Glomerular visceral epithelial cell (primary cell): ENCODE results near the gene SECISBP2L.
A peak's percentile ranks its signal among the peaks of the same experiment; 100 is the strongest.

Experiments used
- DNase-seq: peaks from one replicate; pipeline ENCODE4 v3.0.0-alpha.2; 2016; ENCODE audit errors: extremely low spot score

Gene SECISBP2L

DNA sequence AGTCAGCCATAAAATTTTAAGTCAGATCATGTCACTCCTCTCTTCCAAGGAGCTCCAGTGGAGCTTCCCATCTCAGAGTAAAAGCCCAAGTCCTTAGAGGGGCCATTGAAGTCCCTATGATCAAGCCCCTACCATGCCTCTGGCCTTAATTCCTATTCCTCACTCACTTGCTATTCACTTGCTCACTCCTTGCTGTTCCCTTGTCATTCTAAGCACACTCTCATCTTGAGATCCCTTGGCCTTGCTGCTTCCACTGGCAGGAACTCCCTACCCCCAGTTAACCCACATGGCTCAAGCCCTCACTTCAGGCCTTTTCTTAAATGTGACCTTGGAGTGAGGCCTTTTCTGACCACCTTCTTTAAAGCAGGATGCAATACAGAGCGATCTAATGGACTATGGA, 12.3 kb upstream of the SECISBP2L start:
- DNase-seq: no peak

DNA sequence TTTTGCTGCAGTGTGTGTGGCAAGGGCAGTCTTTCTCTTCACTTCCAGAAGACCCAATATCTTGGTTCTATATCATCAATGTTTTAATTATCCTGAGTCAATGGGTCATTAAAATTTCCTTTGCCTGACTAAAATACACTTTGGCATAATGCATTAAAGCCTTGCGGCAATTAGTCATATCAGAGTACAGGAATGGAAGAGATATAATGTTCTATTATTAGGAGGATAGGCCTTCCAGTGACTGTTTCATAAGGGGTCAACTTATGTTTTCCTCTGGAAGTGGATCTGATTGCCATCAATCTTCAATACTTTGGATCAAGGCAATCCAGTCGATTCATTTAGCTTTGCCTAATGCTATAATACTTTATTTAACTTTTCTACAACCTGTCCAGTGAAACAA, 9.4 kb upstream of the SECISBP2L start:
- DNase-seq: no peak

DNA sequence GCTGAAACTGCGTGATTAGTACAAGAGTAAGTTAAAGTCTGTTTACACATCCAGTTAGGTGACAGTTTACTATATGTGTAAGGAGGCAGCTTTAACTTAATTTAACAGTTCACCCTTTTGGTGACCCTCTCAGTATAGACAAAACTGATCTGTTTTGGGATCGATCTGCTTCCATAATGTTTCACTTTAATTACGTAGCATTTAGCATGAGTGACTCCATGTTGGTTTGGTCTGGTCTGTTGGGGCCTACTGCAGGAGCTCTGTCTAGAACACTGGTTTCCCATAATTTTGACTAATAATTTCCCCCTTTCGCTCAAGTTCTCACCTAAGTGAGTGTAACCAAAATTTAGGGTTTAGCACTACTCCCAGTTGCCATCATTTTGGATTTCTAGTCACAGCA, 6.4 kb upstream of the SECISBP2L start:
- no peak for DNase-seq

DNA sequence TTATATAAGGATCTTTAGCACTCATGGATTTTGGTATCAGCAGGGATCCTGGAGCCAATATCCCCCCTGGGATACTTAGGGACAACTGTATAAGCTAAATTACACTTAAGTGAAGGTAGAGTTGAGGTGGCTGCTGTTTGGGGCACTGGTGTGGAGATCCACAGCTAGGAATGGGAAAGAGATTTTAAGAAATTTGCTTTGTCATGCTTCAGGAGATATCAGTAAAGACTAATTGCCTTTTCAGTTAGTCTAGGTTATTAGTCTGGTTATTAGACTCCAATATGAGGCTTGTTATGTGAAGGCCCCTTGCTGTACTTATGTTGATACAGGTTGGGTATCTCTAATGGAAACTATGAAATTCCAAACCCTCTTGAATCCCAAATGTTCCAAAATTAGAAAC, 1.2 kb upstream of the SECISBP2L start:
- no peak for DNase-seq

DNA sequence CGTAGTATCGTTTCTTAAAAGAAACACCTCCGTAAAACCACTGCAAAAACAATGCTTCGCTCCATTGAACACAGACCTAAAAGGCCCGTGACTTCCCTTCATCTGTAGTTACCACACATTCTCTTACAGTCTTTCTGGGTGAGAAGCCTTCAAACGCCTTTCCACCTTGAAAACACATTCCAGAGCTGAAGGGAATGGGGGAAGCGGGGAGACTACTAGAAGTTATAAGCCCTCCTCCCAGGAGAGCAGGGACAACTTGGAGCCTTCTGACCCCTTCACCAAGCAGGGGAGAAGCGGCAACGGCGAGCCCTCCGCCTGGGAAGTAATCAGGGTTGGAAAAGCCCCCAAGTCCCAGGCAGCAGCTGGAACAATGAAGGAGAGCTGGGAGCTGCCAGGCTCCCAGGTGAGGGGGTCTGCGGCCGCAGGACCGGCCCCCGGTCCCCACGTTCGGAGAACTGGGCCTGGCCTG, 461 bp downstream of the SECISBP2L start:
- peak; percentile 60 for DNase-seq

DNA sequence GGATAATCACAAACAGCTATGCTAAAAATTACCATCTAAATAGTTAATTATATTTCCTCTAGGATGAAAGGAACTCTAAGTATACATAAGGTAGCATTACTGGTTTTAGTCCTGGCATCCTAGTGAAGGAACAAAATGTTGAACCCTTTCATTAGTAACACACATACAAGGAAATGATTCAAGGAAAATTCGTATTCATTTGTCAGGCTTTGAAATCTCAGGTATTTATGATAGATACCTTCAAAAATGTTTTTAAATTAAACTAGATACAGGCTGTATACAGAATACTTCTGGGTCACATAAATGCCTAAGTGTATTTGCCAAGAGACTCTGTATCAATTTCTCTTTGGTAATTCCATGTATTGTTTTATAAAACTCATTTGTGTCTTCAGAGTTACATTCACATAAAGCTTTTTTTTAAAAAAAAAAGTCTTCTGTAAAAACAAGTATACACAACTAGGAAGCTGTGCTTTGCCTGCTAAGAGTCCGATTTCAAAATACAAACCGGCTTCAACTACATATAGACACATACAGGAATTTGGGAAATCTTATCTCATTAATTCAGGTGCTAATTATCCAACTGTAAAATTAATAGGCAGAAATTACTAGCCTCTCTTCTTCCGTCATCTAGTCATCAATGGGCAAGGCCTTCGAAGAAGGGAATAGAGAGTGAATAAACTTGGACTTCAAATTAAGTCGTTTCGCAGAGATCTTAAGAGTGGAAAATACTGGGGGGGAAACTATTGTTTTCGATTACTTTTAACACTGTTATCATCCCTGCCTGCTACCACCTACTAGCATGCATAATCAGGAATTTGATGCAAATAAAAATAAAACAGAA, 1.3 kb downstream of the SECISBP2L start:
- no peak for DNase-seq

DNA sequence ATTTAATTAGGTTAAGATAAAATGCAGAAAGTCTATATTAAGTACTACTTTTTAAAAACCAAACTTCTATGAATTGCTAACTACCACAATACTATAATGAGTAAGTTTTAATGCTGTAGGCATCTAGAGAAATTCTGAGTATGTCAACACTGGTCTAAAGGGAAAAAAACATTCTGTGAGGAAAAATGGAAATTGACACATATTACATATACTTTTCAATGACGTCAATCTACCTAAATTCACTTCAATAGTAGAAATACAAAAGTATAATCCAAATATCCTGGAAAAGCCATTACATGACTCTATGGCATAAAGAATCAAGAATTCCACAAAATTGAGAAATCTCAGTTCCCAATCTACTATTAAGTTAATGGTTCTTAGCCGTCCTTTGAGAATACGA, 2.2 kb downstream of the SECISBP2L start:
- DNase-seq: no peak

DNA sequence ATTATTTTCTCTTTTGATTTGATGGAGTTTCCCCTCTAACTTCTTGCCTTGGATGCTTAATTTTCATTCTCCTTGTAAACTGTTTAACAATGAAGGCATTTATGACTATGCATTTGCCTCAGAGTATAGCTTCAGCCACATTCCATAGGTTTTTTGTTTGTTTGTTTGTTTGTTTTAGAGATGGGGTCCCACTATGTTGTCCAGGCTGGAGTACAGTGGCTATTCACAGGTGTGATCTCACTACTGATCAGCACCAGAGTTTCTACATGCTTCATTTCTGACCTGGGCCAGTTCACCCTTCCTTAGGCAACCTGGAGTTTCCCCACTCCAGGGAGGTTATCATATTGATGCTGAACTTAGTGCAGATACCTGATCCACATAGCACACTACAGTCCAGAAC, 4.1 kb downstream of the SECISBP2L start:
- DNase-seq: no peak

DNA sequence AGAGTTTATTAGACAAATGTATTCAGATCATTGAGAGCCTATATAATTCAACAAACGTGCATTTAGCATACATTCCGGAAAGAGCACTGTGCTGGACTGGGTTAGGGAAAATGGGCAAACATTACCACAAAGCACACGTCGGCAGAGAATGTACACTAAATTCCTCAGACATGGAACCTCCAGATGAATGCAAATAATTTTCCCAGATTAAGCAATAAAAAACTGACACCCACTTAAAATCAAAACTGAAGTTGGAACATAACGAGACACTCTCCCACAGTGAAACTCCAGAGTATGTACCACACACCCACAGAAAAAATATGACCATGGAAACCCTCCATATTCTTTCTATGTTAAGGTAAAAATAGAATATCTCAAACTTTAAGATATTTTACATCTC, 4.8 kb downstream of the SECISBP2L start:
- DNase-seq: no peak

DNA sequence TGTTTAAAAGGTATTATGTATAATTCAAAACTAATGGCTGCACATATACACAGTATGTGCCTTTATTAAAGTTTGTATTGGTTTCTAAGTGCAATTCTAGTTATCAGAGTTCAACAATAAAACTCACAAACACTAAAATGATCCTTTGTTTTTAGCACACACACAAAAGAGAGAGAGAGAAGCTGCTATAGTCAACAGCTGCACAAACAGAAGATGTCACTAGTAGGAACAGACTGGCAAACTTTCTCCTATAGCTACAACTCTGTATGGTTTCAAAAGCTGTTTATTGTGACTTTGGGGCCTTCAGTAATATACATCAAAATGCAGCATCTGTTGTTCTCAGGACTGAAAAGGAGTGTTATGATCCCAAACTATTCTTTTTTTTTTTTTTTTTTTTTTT, 6.1 kb downstream of the SECISBP2L start:
- no peak for DNase-seq

DNA sequence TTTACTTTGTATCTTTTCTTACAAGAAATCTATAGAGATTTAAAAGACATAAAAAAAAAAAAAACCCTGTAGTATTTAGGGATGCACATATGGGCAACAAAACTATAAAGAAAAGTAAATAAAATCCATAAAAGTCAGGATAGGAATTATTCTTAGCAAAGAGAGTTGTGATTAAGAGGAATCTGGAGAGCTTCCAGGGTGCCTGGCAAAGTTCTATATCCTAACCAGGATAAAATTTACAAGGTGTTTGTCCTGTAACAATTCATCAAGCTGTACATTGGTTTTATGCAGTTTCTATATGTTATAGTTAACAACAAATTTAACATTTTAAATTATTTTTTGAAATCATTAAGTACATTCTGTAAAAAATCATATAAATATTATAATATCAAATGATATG, 7.9 kb downstream of the SECISBP2L start:
- DNase-seq: no peak

DNA sequence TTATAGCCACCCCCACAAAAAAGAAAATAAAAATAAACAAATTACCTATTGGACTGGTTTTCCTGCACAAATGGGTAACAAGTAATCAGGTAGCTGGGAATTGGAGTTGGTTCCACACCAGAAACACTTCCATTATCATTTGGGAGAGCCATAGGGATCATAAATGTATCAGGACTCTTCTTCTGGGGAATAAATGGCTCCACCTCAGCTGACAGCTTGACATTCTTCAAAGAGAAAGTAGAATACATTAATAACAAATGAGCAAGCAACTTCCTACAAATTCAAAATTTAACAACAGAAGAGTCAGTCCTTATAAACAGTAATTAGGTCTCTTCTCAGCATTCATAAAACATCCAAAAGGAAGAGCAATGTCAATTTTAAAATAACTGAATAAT, 8.7 kb downstream of the SECISBP2L start:
- DNase-seq: peak; percentile 13

DNA sequence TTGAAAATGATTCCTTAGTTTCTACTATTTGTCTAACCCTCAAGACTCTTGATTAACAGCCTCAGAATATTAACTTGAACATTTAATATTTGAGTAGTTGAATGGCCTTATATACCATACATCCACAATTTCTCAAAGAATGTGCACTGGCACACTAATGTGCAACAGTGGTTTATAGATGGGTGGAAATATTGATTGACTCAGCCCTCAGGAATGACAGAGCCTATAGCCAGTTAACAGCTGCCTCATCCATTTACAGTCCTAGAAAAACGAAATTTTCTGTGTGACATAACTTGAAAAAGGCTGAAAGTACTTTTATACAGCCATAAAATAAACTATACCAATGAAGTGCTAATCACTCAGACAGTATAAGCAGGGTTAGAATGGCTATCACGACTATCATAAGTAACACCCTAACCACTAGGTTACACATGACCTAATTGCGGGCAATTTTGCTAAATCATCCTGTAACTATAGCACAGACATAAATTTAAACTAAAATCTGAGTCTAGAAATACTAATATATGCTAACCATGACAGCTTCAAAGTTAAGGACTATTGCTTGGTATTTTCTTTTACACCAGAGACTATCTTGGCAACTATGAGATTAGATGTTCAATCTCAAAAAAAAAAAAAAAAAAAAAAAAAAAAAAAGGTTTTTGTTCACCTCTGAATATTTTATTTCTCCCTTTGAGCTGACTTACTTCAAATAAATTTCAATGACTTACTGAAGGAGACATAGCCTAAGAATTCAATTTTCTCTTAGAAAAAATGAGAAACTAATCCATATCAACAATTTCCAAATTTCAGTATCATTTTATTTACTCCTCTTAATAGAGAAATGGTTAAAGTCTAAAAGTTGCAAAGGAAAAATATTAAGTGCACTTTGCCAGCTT, 9.3 kb downstream of the SECISBP2L start:
- DNase-seq: peak; percentile 56

DNA sequence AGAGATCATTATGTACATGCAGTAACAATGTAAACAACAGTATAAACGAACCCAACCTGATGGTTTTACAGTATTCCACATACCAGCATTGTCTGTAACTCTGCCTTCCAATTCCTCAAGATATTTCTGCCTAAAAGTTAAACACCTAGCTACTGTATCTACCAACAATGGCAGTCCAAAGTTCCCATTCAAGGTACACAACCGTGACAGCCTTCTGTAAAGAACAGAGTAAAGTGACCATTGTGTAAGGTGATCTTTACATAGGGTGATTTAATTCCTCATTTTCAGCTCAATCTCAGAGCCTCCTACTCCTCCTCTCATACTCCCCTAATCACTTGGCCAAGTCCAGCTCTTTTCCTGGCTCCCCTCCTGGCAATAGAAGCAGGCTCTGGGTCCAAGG, 10.4 kb downstream of the SECISBP2L start:
- no peak for DNase-seq

DNA sequence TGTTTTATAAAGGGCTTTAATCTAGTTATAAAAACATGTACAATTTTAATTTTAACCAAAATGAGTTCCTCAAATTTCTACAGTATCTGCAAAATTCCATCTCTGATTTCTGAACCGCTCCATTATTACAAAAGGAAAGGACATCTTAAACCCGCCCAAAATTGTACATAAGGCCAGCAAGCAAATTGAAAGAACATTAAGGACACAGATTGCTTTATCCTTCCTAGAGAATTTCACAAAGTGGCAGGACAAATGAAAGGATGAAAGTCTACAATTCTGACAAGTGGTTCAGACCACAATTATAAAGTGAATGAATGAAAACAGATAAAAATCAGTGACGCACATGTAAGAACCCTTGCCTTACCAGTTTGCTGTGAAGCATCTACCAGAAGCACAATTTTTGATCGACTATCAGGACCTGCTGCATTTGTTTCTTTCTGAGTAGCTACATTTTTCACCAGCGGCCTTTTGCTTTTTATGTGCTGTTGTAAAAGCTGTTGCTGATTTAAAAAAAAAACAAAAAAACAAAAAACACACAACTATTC, 13.6 kb downstream of the SECISBP2L start:
- DNase-seq: no peak

DNA sequence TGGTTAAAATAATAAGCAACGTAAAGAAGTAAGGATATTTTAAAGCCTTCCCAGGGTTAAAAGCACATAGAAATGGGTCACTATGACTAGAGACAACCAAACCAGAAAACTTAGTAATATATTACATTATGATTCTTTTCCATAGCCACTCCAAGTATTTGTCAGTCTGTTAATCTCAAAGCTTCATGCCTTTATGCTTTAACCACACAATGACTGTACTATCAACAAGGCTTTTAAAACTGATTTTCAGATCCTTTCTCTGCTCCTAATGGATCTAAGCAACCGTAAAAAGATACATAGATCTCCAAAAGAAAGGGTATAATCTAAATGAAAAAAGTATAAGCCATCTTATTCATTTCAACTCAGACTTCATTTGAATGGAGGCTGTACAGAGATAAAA, 14.4 kb downstream of the SECISBP2L start:
- peak; percentile 48 for DNase-seq

DNA sequence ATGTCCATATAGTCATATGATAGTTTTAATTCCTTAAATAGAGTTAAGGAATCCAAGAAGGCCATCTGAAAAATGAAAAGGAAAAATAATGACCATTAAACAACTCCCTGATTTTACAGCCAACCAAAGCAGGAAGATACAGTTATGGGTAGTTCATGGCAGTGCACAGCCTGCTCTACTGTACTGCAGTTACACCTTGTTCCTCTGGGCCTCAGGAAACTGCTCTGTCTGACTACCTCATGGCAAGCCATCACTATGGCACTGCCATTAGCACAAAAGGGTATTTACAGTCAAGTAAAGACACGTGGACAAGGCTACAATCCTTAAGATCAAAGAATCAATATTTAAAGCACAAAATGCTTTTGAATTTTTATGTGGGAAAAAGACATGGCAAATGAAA, 19.5 kb downstream of the SECISBP2L start:
- DNase-seq: no peak

DNA sequence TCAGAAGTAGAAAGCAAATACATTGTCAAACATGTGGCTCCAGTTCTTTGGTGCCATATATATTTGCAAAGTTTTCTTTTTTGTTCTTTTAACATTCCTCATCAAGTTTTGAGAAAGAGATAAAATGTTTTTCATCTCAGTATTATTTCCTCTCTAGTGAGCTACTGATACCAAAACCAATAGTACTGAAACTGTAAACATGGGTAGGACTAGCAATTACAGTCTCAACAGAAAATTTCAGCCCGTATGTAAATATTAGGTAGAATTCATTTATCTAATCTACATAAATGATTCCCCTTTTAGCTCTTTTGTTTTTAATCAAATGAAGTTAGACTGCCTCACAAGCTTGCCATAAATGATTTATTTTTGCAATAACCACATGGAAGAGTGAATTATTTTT, 21.4 kb downstream of the SECISBP2L start:
- DNase-seq: no peak

DNA sequence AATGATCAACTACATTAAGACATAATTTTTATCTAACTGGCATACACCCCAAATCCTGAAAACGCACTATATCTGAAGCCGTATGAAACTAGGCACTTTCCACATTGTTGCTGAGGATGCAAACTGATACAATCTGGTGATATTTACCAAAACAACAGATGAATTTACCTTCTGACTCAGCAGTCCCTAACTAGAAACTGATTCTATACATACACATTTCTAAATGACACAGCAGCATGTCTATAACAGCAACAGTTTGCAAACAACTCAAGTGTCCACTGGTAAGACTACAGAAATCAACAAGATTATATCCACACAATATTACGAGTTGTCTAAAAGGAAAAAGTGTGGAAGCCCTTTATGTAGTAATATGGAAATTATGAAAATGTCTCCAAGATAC, 22.9 kb downstream of the SECISBP2L start:
- no peak for DNase-seq

DNA sequence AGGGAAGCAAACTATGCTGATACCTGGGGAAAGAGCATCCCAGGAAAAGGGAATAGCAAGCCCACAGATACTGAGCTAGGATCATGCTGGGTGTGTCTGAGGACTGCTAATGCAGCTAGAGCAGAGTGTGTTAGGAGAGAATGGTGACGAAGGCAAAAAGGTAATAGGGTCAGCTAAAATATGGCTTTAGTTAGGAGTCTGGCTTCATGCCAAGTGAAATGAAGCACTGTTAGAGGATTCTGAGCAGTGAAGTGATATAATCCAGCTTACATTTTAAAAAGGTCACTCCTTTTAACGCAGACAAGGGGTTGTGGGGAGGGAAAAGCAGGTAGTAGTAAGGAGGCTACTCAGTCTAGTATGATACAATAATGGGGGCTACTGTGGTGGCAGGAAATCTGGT, 30.4 kb downstream of the SECISBP2L start:
- no peak for DNase-seq

DNA sequence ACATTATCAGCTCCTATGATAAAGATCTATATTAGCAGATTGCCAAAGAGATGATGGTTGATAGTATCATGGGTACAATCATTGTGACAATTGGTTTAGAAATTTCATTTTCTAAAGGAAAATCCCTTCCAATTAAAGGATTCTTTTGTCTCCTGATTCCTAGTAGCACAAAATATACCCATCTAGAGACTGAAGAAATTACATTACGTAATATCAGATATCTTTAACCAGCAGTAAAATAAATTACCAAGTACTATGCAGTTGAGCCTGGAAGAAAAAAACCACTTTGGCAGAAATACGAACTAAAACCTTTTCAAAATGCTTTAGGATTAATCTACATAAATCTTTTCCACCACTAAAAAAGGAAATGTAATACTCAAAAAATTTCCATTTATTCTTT, 46.9 kb downstream of the SECISBP2L start:
- DNase-seq: no peak

DNA sequence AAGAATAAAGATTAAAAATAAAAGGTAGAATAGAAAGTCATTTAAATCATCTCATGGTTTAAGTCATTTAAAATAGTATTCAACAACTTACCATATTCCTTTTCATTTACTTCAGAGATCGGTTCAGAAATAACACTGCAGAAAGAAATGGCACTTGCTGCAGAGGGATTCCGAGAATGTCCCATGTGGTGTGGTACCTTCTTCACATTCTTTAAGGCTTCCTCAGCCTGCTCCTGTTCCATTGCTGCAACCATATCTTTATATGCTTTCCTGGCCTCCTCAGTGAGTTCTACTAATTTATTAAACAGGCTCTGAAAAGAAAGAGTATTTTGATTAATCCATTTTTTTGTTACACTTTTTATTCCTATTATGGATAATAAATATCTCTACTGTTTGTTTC, 50.0 kb downstream of the SECISBP2L start:
- no peak for DNase-seq

DNA sequence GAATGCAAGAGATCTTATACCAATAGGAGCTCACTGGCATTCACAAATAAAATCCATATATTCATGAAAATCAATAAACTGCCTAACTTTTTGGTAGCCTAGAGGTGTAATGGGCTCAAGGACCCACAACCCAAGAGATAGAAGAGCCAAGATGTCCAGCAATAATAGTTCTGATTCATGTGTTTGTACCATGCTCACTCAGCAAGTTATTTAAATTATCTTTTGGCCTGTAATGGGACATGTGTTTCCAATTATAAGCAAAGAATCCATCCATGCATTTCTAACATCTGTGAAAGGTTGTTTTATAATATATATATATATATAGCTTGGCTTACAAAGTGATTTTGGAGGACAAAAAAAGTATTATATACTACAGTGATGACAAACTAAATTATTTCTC, 52.9 kb downstream of the SECISBP2L start:
- no peak for DNase-seq
